Loucy (cell line): ENCODE data around the gene APBB1.

Experiments
- H2AFZ ChIP-seq: fragments of 200-600 bp; sonication (generic); 2 replicates; pipeline ENCODE4 v1.6.0; 2016; ENCODE audit warnings: antibody characterized with exemption, mild to moderate bottlenecking, low read length, moderate library complexity
- H3F3A ChIP-seq: fragments of 200-600 bp; 2 replicates; pipeline ENCODE4 v1.6.0; 2016; ENCODE audit warnings: antibody characterized with exemption, low read depth, mild to moderate bottlenecking
- H3K27me3 ChIP-seq: fragments of 200-600 bp; sonication (generic); 2 replicates; pipeline ENCODE4 v1.6.1; 2014; ENCODE audit warnings: low read length, mild to moderate bottlenecking; ENCODE audit not compliant: insufficient read depth, poor library complexity, severe bottlenecking
- H3K36me3 ChIP-seq: fragments of 200-600 bp; sonication (generic); 2 replicates; pipeline ENCODE4 v1.6.1; 2016; ENCODE audit warnings: low read length; ENCODE audit not compliant: insufficient read depth
- H3K4me1 ChIP-seq: fragments of 200-600 bp; sonication (generic); 2 replicates; pipeline ENCODE4 v1.5.1; 2014; ENCODE audit warnings: low read length, mild to moderate bottlenecking; ENCODE audit not compliant: insufficient read depth, poor library complexity, severe bottlenecking
- H3K4me2 ChIP-seq: fragments of 200-600 bp; sonication (generic); 2 replicates; pipeline ENCODE4 v1.6.0; 2014; ENCODE audit warnings: antibody characterized with exemption, low read length, low read depth, mild to moderate bottlenecking; ENCODE audit not compliant: poor library complexity, severe bottlenecking
- H3K4me3 ChIP-seq: fragments of 200-600 bp; sonication (generic); 2 replicates; pipeline ENCODE4 v1.5.1; 2014; ENCODE audit warnings: low read length, mild to moderate bottlenecking, mixed read lengths; ENCODE audit not compliant: poor library complexity, severe bottlenecking
- H3K79me2 ChIP-seq: fragments of 200-600 bp; sonication (generic); 2 replicates; pipeline ENCODE4 v1.6.1; 2014; ENCODE audit warnings: low read length; ENCODE audit not compliant: insufficient read depth
- H3K9ac ChIP-seq: fragments of 200-600 bp; sonication (generic); 2 replicates; pipeline ENCODE4 v1.6.0; 2014; ENCODE audit warnings: mild to moderate bottlenecking, low read depth, low read length, moderate library complexity; ENCODE audit not compliant: poor library complexity, severe bottlenecking
- H3K9me2 ChIP-seq: fragments of 200-600 bp; sonication (generic); replicated peaks from 2 replicates; pipeline ENCODE4 v1.6.1; 2016; ENCODE audit warnings: low read depth, low read length, mixed read lengths
- H3K9me3 ChIP-seq: fragments of 200-600 bp; sonication (generic); 2 replicates; pipeline ENCODE4 v1.6.1; 2014; ENCODE audit warnings: mild to moderate bottlenecking, antibody characterized with exemption, low read length, low read depth; ENCODE audit not compliant: insufficient read depth
- H4K20me1 ChIP-seq: fragments of 200-600 bp; sonication (generic); 2 replicates; pipeline ENCODE4 v1.6.0; 2014; ENCODE audit warnings: antibody characterized with exemption, low read length, mild to moderate bottlenecking; ENCODE audit not compliant: insufficient read depth, poor library complexity, severe bottlenecking
- EZH2phosphoT487 ChIP-seq: fragments of 200-600 bp; IDR thresholded peaks from 2 replicates; pipeline ENCODE4 v1.6.1; 2018; ENCODE audit warnings: antibody characterized with exemption, mild to moderate bottlenecking, moderate library complexity, borderline replicate concordance
- TF ChIP-seq, protein P1 (sequence below): fragments of 200-600 bp; sonication (generic); conservative IDR thresholded peaks from 2 replicates; pipeline ENCODE4 v1.5.1; 2014; ENCODE audit warnings: mild to moderate bottlenecking, antibody characterized with exemption, low read length

The APBB1 gene

DNA sequence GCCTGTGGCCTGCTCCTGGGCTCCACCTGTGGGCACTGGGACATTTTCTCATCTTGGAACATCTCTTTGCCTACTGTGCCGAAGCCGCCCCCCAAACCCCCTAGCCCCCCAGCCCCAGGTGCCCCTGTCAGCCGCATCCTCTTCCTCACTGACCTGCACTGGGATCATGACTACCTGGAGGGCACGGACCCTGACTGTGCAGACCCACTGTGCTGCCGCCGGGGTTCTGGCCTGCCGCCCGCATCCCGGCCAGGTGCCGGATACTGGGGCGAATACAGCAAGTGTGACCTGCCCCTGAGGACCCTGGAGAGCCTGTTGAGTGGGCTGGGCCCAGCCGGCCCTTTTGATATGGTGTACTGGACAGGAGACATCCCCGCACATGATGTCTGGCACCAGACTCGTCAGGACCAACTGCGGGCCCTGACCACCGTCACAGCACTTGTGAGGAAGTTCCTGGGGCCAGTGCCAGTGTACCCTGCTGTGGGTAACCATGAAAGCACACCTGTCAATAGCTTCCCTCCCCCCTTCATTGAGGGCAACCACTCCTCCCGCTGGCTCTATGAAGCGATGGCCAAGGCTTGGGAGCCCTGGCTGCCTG, 27.3 kb downstream of the APBB1 start:
- H3K9ac ChIP-seq = no peak overlapping the region
- no peaks in the 10 kb centered on the region for H3K9me2 ChIP-seq
- peak overlapping the region; percentile 77 for H3K4me2 ChIP-seq
- H3K4me3 ChIP-seq = no peak overlapping the region
- no peaks in the 10 kb centered on the region for H3K27me3 ChIP-seq
- H3K4me1 ChIP-seq = peaks cover 17% of the 10 kb centered on the region
- no peak for TF ChIP-seq EZH2phosphoT487
- TF ChIP-seq, protein P1, sequence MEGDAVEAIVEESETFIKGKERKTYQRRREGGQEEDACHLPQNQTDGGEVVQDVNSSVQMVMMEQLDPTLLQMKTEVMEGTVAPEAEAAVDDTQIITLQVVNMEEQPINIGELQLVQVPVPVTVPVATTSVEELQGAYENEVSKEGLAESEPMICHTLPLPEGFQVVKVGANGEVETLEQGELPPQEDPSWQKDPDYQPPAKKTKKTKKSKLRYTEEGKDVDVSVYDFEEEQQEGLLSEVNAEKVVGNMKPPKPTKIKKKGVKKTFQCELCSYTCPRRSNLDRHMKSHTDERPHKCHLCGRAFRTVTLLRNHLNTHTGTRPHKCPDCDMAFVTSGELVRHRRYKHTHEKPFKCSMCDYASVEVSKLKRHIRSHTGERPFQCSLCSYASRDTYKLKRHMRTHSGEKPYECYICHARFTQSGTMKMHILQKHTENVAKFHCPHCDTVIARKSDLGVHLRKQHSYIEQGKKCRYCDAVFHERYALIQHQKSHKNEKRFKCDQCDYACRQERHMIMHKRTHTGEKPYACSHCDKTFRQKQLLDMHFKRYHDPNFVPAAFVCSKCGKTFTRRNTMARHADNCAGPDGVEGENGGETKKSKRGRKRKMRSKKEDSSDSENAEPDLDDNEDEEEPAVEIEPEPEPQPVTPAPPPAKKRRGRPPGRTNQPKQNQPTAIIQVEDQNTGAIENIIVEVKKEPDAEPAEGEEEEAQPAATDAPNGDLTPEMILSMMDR = no peak
- H3F3A ChIP-seq = no peaks in the 10 kb centered on the region
- no peaks in the 10 kb centered on the region for H4K20me1 ChIP-seq
- no peak overlapping the region for H2AFZ ChIP-seq
- H3K36me3 ChIP-seq = no peaks in the 10 kb centered on the region
- H3K79me2 ChIP-seq = 0 out of 2 replicates have a peak, but pooled peaks cover 8% of the 10 kb centered on the region
- H3K9me3 ChIP-seq = no peaks in the 10 kb centered on the region

DNA sequence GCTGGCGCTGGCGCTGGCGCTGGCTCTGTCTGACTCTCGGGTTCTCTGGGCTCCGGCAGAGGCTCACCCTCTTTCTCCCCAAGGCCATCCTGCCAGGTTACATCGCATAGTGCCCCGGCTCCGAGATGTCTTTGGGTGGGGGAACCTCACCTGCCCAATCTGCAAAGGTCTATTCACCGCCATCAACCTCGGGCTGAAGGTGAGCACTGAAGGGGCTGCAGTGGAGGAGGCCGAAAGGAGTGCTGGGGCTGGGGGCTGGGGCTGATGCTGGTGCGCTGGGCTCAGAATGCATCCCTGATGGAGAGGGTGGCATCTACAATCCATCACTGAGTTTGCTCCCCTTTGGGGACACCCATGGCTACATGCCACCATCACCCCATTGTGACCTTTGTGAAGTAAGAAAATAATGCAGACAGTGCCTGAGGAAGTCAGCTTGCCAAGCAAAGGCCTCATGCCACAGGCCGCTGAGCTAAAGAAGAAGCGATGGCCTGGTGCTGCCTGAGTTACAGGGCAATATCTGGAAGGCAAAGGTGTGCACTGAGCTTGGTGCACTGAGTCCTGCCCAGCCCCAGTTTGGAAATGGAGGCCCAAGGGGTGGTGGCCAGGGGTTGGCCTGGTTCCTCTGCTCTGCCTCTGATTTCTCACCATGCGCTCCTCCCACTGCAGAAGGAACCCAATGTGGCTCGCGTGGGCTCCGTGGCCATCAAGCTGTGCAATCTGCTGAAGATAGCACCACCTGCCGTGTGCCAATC, 28.0 kb downstream of the APBB1 start:
- H4K20me1 ChIP-seq = no peaks in the 10 kb centered on the region
- no peaks in the 10 kb centered on the region for H3K9me3 ChIP-seq
- H3K9me2 ChIP-seq = no peaks in the 10 kb centered on the region
- peak overlapping the region; percentile 77 for H3K4me2 ChIP-seq
- 0 out of 2 replicates have a peak, but pooled peaks cover 8% of the 10 kb centered on the region for H3K79me2 ChIP-seq
- H3K4me3 ChIP-seq = peak overlapping the region; percentile 80
- peak overlapping the region; percentile 82 for H3K9ac ChIP-seq
- TF ChIP-seq, protein P1 = no peak
- TF ChIP-seq EZH2phosphoT487 = no peak
- no peaks in the 10 kb centered on the region for H3K36me3 ChIP-seq
- peaks cover 17% of the 10 kb centered on the region for H3K4me1 ChIP-seq
- peak overlapping the region; percentile 68; the same call in 1 of the 2 replicates for H2AFZ ChIP-seq
- H3F3A ChIP-seq = no peaks in the 10 kb centered on the region
- H3K27me3 ChIP-seq = no peaks in the 10 kb centered on the region

DNA sequence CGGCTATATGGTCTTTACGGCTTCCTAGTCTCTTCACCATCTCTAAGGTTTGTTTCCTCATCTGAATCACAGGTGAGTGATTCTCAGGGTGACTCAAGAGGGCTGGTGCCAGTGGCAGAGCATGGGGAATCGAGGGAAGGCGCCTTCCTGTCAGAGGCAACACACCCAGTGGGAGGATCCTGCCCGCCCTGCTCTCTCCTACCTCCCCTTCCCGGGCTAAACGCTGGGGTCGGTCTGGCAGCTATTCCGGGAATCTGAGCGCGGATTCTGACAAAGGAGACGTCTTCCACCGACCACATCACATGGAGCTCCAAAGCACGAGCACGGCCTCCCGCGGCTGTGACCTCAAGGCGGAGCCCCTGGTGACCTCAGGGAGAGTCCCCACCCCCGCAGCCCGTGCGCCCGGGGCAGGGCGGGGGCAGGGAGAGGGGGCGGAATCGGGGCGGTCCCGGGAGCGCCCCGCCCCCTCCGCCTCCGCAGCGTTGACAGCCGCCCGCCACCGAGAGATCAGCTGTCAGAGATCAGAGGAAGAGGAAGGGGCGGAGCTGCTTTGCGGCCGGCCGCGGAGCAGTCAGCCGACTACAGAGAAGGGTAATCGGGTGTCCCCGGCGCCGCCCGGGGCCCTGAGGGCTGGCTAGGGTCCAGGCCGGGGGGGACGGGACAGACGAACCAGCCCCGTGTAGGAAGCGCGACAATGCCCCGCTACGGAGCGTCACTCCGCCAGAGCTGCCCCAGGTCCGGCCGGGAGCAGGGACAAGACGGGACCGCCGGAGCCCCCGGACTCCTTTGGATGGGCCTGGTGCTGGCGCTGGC, 28.8 kb downstream of the APBB1 start, which contains the start of gene SMPD1:
Gene SMPD1, plus strand, starts transcription at position 570 of the 813 bp plus-strand sequence. Its CDS starts 125 bp downstream, at position 695.
- peak within 1 kb of the TSS; percentile 82 for H3K9ac ChIP-seq
- no peaks in the 10 kb centered on the region for H3K36me3 ChIP-seq
- H3K79me2 ChIP-seq = 0 out of 2 replicates have a peak, but pooled peaks cover 8% of the 10 kb centered on the region
- no peaks in the 10 kb centered on the region for H3F3A ChIP-seq
- H3K4me1 ChIP-seq = peaks cover 23% of the 10 kb centered on the region
- peak within 1 kb of the TSS; percentile 80 for H3K4me3 ChIP-seq
- H3K4me2 ChIP-seq = peak within 1 kb of the TSS; percentile 77
- TF ChIP-seq EZH2phosphoT487 = no peak
- TF ChIP-seq, protein P1 = no peak
- no peaks in the 10 kb centered on the region for H4K20me1 ChIP-seq
- no peaks in the 10 kb centered on the region for H3K9me2 ChIP-seq
- H2AFZ ChIP-seq = peak within 1 kb of the TSS; percentile 93
- H3K27me3 ChIP-seq = no peaks in the 10 kb centered on the region
- no peaks in the 10 kb centered on the region for H3K9me3 ChIP-seq
